Esophagus muscularis mucosa (tissue), 3 donors: ENCODE measurements around the gene SRRT.
"Not testable (repeated sequence)": the region's sequence is repeated elsewhere in the genome, so short reads cannot be mapped to it uniquely, and the experiment has no call there.

Source experiments
- CTCF ChIP-seq, 3 experiments: fragments of 200-600 bp in 2 of 3; fragments of 450-650 bp in 1 of 3; sonication (generic) in 2 of 3; IDR thresholded peaks; one replicate each; pipeline ENCODE4 v1.5.1; 2017 to 2019; ENCODE audit warnings: antibody characterized with exemption in 3 of 3, mild to moderate bottlenecking in 2 of 3, moderate library complexity in 1 of 3
- POLR2AphosphoS5 ChIP-seq, 2 donors: sonication (generic); formaldehyde crosslinking; IDR thresholded peaks; one replicate each; pipeline ENCODE4 v1.6.1; 2017; ENCODE audit warnings: antibody characterized with exemption in 2 of 2

GRCh38 chr7:100910443-100910842 lies 35.5 kb downstream of the SRRT start:
- TF ChIP-seq CTCF, POLR2AphosphoS5 (IDR thresholded peaks at IDR 0.05): not testable (repeated sequence)
